MM.1S (cell line): Measurements from ENCODE around the gene ATG101.
A peak's percentile ranks its signal among the peaks of the same experiment; 100 is the strongest.

Experiments used
- DNase-seq: peaks from one replicate; pipeline ENCODE4 v3.0.0-alpha.2; 2015
- H2AFZ ChIP-seq: fragments of 300-600 bp; sonication (generic); 2 replicates; pipeline ENCODE4 v1.6.0; 2016; ENCODE audit warnings: antibody characterized with exemption, low read length
- H3F3A ChIP-seq: fragments of 300-600 bp; sonication (generic); 2 replicates; pipeline ENCODE4 v1.6.1; 2016; ENCODE audit warnings: mild to moderate bottlenecking, antibody characterized with exemption, low read length, moderate library complexity, mixed read lengths; ENCODE audit not compliant: insufficient read depth
- H3K27ac ChIP-seq: fragments of 300-600 bp; sonication (generic); 2 replicates; pipeline ENCODE4 v1.5.1; 2016; ENCODE audit warnings: mild to moderate bottlenecking, low read length
- H3K27me3 ChIP-seq: fragments of 300-600 bp; sonication (generic); replicated peaks from 2 replicates; pipeline ENCODE4 v1.6.0; 2016; ENCODE audit warnings: low read length; ENCODE audit not compliant: insufficient read depth
- H3K36me3 ChIP-seq: fragments of 300-600 bp; sonication (generic); replicated peaks from 2 replicates; pipeline ENCODE4 v1.6.1; 2016; ENCODE audit warnings: mild to moderate bottlenecking, low read length, mixed read lengths; ENCODE audit not compliant: insufficient read depth
- H3K4me1 ChIP-seq: fragments of 300-600 bp; sonication (generic); 2 replicates; pipeline ENCODE4 v1.6.1; 2016; ENCODE audit warnings: low read length, mixed read lengths
- H3K4me2 ChIP-seq: fragments of 300-600 bp; sonication (generic); 2 replicates; pipeline ENCODE4 v1.6.0; 2016; ENCODE audit warnings: low read depth, low read length
- H3K4me3 ChIP-seq: fragments of 300-600 bp; sonication (generic); 2 replicates; pipeline ENCODE4 v1.5.1; 2016; ENCODE audit warnings: low read length, mixed read lengths
- H3K79me2 ChIP-seq: fragments of 300-600 bp; sonication (generic); 2 replicates; pipeline ENCODE4 v1.6.1; 2016; ENCODE audit warnings: mixed run types, low read length, mixed read lengths
- H3K9ac ChIP-seq: fragments of 300-600 bp; sonication (generic); 2 replicates; pipeline ENCODE4 v1.6.1; 2016; ENCODE audit warnings: low read length, mixed read lengths
- H3K9me2 ChIP-seq: fragments of 300-600 bp; sonication (generic); replicated peaks from 2 replicates; pipeline ENCODE4 v1.6.1; 2016; ENCODE audit warnings: mild to moderate bottlenecking, low read length, mixed read lengths; ENCODE audit not compliant: insufficient read depth
- H3K9me3 ChIP-seq: fragments of 300-600 bp; sonication (generic); replicated peaks from 2 replicates; pipeline ENCODE4 v1.6.1; 2016; ENCODE audit warnings: mild to moderate bottlenecking, low read length, mixed read lengths; ENCODE audit not compliant: insufficient read depth
- H4K20me1 ChIP-seq: fragments of 300-600 bp; sonication (generic); 2 replicates; pipeline ENCODE4 v1.6.1; 2016; ENCODE audit warnings: mild to moderate bottlenecking, low read length, moderate library complexity, mixed read lengths; ENCODE audit not compliant: insufficient read depth
- CTCF ChIP-seq: fragments of 300-600 bp; sonication (generic); IDR thresholded peaks from 2 replicates; pipeline ENCODE4 v1.5.1; 2016; ENCODE audit warnings: antibody characterized with exemption, low read length, mixed read lengths
- EZH2 ChIP-seq: fragments of 300-600 bp; sonication (generic); optimal IDR thresholded peaks from 2 replicates; pipeline ENCODE3; 2017; ENCODE audit warnings: low read depth, mild to moderate bottlenecking, antibody characterized with exemption, low read length, mixed read lengths
- EZH2phosphoT487 ChIP-seq: fragments of 300-600 bp; sonication (generic); IDR thresholded peaks from 2 replicates; pipeline ENCODE4 v1.6.1; 2018; ENCODE audit warnings: antibody characterized with exemption, low read length

The ATG101 gene

GRCh38 chr12:52069327-52070184, at the start of gene ATG101:
TSS of gene ATG101 (plus strand) at chr12:52069978. CDS start at chr12:52073651, 3,673 bp downstream.
- Histone ChIP-seq H3K27ac (peak within 1 kb of the TSS; percentile 64; the same call in 1 of the 2 replicates), H3K4me1 (peaks cover 18% of the 10 kb centered on the region), H3K9me3 (no peaks in the 10 kb centered on the region), H2AFZ (peak within 1 kb of the TSS; percentile 70), H4K20me1 (no peaks in the 10 kb centered on the region), H3K4me3 (peak within 1 kb of the TSS; percentile 90), H3K9me2 (no peaks in the 10 kb centered on the region), H3K9ac (peak within 1 kb of the TSS; percentile 85), H3K79me2 (peaks cover 46% of the 10 kb centered on the region), H3K4me2 (peak within 1 kb of the TSS; percentile 67), H3F3A (peaks cover 3% of the 10 kb centered on the region; the same call in 1 of the 2 replicates), H3K27me3 (peaks cover 6% of the 10 kb centered on the region), H3K36me3 (peaks cover 4% of the 10 kb centered on the region; the same call in 1 of the 2 replicates)
- DNase-seq: peak; percentile 95
- TF ChIP-seq EZH2phosphoT487 (no peak), CTCF (peak; percentile 91)

GRCh38 chr12:52020539-52021336, 49.0 kb upstream of the ATG101 start:
- H3K36me3 ChIP-seq: no peaks in the 10 kb centered on the region
- peaks cover 63% of the 10 kb centered on the region for H3K27me3 ChIP-seq
- no peak overlapping the region for H3K27ac ChIP-seq
- H3K9ac ChIP-seq: no peak overlapping the region
- peaks cover under 1% of the 10 kb centered on the region; the same call in 1 of the 2 replicates for H3K4me1 ChIP-seq
- TF ChIP-seq CTCF: peak; percentile 60
- TF ChIP-seq EZH2: no peak
- no peak for TF ChIP-seq EZH2phosphoT487
- no peaks in the 10 kb centered on the region for H3K9me2 ChIP-seq
- no peak overlapping the region; the same call in 1 of the 2 replicates for H3K4me2 ChIP-seq
- DNase-seq: peak; percentile 27
- no peak overlapping the region for H3K4me3 ChIP-seq
- H3K79me2 ChIP-seq: no peaks in the 10 kb centered on the region
- H3K9me3 ChIP-seq: no peaks in the 10 kb centered on the region
- no peaks in the 10 kb centered on the region for H4K20me1 ChIP-seq
- H3F3A ChIP-seq: no peaks in the 10 kb centered on the region
- peak overlapping the region; percentile 47; the same call in 1 of the 2 replicates for H2AFZ ChIP-seq

- no peaks in the 10 kb centered on the region for H3K36me3 ChIP-seq
- H3F3A ChIP-seq: no peaks in the 10 kb centered on the region
- peaks cover 6% of the 10 kb centered on the region for H3K4me1 ChIP-seq
- no peaks in the 10 kb centered on the region for H3K9me3 ChIP-seq
- H3K9me2 ChIP-seq: no peaks in the 10 kb centered on the region
- peak overlapping the region; percentile 21; the same call in 1 of the 2 replicates for H3K9ac ChIP-seq
- H3K27ac ChIP-seq: no peak overlapping the region
- H3K27me3 ChIP-seq: peaks cover 46% of the 10 kb centered on the region
- TF ChIP-seq EZH2phosphoT487: no peak
- no peak for TF ChIP-seq EZH2
- no peak for TF ChIP-seq CTCF
- H3K4me3 ChIP-seq: peak overlapping the region; percentile 71
- peak overlapping the region; percentile 97 for H3K4me2 ChIP-seq
- H2AFZ ChIP-seq: peak overlapping the region; percentile 86
- DNase-seq: no peak
- no peaks in the 10 kb centered on the region for H3K79me2 ChIP-seq
- H4K20me1 ChIP-seq: no peaks in the 10 kb centered on the region
Observed at GRCh38 chr12:52022841-52023181, 47.0 kb upstream of the ATG101 start.
